ENCODE data around the gene PFN1.

DNA sequence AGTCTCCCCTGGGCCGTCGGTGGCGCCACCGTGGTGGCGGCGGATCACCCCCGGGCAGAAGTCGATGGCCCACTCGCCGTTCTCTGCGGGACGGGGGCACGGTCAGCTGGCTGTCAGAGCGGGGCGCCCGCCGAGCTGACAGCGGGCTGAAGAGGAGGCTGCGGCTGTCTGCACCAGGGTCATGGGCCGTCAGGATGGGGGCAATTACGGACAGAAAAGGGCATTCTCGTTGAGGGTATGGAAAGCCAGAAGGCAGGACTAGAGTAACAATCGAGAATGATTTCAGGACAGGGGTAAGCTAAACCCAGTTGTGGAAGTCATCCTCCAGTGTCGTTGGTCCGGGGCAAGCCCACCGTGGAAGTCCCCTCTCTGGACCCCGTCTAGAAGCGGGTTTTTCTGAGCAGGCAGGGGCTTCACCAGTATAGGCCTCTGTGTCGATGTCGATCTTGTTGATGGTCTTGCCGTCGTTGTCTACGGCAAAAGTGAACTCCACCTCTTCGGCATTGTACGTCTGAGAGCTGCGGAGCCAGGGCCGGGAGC lies 47.2 kb downstream of the PFN1 start:
- TF ChIP-seq CTCF (conservative IDR thresholded peaks at IDR 0.05) (no peak), EZH2 (IDR thresholded peaks at IDR 0.05; ENCODE audit: low read depth) (no peak)

All from PC-9 (cell line).